GM12892 (cell line): Measurements from ENCODE around the gene XDH.

Experiments
- POLR2A ChIP-seq: IDR thresholded peaks from 2 replicates; pipeline ENCODE4 v1.6.1; 2011; ENCODE audit warnings: low read depth, low read length, control low read depth
- POLR2AphosphoS5 ChIP-seq: IDR thresholded peaks from 2 replicates; pipeline ENCODE4 v1.6.1; 2011; ENCODE audit warnings: low read depth, low read length, control low read depth

DNA sequence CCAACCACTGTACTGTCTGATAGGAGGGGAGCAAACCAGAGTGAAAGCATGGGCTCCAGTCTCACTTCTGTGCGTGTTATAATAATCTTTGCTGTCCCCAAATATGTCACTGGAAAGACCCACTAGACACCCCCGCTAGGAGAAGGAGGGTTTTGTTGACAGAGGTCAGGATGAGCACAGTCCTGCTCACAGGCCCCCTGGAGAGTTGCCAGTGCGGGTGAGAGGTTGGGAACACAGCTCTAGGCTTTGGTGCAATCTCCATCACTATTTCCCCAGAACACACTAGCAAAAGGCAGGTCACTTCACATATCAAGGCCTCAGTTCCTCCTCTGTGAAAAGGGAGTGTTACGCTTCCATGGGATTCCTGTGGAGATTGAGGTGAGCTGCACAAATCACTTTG, 9.7 kb downstream of the XDH start:
- TF ChIP-seq POLR2AphosphoS5 (no peak), POLR2A (no peak)
